Amygdala (tissue), 56 donors: ENCODE results near the gene FRAS1.
"Not testable (repeated sequence)": the region's sequence is repeated elsewhere in the genome, so short reads cannot be mapped to it uniquely, and the experiment has no call there.

ENCODE experiments used
- DNase-seq, 56 donors: peaks; one replicate each; lab custom pipeline; 2025; lab: John Stamatoyannopoulos, UW

The FRAS1 gene

DNA sequence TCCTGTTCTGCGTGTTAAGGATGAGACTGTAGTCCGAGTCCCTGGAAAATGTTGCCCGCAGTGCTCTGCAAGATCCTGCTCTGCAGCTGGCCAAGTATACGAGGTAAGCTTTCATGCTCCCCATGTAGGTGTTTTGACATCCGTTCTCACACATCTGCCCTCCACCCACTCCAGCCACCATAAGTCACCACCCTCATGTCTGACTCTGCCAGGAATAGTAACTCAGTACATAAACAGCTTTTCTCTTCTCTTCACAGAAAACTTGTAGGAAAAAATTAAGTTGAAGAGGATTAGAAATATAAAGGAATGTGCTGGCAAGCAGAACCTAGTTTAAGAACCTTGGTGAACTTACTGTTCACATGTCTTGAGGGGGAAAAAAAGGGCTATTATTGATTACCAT lies 207.9 kb downstream of the FRAS1 start:
- no peak for DNase-seq

DNA sequence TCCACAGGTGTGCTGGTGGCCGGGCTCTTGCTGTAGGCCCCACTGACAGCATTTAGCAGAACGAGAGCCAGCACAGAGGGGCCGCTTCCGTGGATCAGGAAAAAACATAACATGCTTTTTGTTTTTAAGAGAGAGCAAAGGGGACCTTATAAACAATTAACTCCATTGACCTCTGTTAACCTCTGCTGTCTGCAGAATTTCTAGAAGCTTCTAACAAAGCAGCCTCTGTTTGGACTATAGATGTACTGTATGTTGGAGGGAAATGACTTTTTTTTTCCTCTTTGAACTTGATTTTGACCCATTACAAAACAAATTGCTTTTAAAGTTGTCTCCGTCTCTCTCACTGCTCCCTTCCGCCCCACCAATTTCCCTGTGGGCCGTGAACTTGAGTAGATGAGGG lies 210.7 kb downstream of the FRAS1 start:
- DNase-seq, result no peak

DNA sequence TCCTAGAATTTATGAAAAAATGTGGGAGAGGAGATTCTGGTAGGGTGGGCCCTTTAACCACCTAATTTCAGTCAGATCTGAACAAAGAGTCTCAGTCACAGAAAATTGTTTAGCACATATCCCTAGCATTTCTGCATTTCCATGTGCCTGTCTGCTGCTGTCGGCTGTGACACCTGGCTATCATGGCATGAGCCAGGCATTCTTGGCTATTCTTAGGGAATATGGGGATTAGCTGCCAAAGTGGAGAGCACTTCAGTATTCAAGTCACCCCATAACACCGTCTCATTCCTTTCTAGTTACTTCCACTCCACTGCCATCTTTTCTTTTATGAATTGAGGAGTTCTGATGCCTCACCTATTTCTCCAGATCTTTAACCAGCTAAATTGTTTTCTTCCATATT lies 211.5 kb downstream of the FRAS1 start:
- no peak for DNase-seq

DNA sequence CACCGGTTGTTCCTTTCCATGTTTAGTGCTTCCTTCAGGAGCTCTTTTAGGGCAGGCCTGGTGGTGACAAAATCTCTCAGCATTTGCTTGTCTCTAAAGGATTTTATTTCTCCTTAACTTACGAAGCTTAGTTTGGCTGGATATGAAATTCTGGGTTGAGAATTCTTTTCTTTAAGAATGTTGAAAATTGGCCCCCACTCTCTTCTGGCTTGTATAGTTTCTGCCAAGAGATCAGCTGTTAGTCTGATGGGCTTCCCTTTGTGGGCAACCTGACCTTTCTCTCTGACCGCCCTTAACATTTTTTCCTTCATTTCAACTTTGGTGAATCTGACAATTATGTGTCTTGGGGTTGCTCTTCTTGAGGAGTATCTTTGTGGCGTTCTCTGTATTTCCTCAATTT lies 218.3 kb downstream of the FRAS1 start:
- DNase-seq, result not testable (repeated sequence)

- no peak for DNase-seq
Observed at GRCh38 chr4:78286281-78286680, 229.2 kb downstream of the FRAS1 start.

GRCh38 chr4:78288327-78288726 lies 231.2 kb downstream of the FRAS1 start:
- DNase-seq, result no peak

DNA sequence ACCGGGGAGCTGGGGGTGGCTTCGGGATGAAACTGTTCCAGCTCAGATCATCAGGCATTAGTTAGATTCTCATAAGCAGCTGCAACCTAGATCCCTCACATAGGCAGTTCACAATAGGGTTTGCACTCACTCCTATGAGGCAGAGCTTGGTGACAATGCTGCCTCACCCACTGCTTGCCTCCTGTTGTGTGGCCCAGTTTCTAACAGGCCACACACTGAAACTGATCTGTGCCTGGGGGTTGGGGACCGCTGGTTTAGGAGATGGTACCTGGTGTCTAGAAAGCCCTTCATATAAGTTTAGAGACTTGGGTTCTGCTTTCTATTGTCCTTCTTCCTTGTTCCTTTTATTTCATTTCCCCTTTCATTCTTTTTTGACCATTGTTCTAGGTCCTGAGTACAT lies 234.2 kb downstream of the FRAS1 start:
- DNase-seq, result no peak

- DNase-seq, result no peak
Observed at GRCh38 chr4:78292341-78292740, 235.2 kb downstream of the FRAS1 start.

GRCh38 chr4:78292856-78293255 lies 235.7 kb downstream of the FRAS1 start:
- DNase-seq, result no peak

- no peak for DNase-seq
Observed at GRCh38 chr4:78293348-78293747, 236.2 kb downstream of the FRAS1 start.

DNA sequence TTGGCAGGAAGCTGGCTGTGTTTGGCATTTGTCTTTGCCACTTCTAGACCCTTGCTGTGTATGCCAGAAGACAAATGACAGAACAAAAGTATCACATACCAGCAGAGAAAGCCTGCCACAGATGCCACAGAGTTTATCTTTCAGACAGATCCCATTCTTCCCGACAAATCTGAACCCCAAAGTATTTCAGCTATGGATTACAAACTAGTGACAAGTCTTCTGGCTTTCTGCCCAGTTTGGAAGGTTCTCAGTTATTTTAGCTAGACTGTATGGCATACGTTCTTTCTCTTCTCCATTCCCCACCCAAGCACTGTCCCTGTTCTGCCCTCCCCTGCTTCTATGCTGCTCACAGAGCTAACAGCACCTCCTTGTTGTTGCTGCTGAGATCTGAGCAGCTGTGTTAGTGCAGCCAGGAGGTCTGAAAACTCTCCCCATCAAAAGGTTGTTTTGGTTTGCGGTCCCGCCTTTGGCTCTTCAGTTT lies 236.7 kb downstream of the FRAS1 start:
- DNase-seq, result no peak

- DNase-seq, result no peak
Observed at GRCh38 chr4:78296261-78296660, 239.1 kb downstream of the FRAS1 start.

DNA sequence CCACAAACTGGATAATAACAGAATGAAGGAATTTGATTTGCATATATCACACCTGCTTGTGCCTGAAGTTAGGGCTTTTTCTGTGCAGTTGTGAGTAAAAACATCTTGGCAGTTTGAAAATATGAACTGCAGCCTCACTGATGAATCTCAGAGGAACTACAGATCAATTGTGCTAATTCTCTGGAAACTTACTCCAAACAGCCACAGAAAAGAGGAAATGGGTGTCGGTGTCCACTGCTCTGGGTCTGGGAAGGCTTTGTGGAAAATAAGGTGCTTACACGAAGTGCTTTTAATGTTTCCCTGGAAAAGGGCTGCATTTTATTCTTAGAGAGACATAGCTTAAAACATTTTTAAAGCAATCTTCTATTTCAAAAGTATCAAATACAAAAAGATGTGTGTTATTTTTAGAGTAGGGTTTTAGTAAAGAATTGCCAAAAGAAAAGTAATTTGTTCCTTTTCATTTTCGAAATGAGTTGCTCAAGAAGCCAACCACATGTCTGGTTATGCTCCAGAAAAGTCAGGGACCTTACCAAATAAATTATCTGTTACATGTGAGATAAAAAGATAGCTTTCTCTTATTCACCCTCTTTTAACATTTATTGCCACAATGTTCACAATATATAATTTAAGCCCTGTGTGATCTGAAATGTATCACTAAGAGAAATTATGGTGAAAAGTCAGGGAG lies 240.1 kb downstream of the FRAS1 start:
- no peak for DNase-seq

DNA sequence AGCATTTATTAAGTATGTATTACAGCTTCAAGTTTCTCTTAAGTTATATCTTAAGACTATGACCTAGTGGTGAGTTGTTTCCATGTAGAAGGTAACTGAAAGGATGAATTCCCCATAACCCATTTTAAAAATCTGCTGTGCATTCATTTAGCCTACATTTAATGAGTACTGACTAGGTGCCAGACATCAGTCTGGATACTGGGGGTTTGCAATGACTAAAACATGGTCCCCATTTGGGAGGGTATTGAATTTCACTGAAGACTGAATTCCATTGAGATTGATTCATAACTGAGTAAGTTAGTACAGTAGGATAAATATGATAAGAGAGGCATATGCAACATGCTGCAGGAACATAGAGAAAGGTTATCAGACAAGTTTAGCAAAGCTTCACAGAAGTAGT lies 241.5 kb downstream of the FRAS1 start:
- no peak for DNase-seq

DNA sequence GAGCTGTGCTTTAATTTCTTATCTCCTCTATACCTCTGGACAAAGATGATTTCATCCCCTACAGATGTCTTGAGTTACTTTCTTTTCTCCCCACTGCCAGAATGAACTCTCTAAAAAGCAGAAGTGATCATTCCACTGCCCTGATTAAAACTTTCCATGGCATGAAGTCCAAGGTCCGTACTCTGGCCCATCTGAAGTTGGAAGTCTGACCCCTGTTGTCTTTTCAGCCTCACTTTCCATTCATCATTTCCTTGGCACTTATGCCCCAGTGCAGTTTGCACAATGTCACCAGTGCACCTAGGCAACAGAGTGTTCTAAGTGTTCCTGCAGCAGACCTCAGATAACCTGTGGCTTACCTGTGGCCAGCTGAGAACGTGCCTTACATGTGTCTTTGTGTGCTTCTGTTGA lies 242.4 kb downstream of the FRAS1 start:
- no peak for DNase-seq

DNA sequence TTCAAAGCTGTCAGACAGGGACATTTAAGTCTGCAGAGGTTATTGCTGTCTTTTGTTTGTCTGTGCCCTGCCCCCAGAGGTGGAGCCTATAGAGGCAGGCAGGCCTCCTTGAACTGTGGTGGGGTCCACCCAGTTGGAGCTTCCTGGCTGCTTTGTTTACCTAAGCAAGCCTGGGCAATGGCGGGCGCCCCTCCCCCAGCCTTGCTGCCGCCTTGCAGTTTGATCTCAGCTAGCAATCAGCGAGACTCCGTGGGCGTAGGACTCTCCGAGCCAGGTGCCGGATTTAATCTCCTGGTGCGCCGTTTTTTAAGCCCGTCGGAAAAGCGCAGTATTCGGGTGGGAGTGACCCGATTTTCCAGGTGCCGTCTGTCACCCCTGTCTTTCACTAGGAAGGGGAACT lies 250.1 kb downstream of the FRAS1 start:
- DNase-seq, result not testable (repeated sequence)

- no peak for DNase-seq
Observed at GRCh38 chr4:78308517-78308916, 251.4 kb downstream of the FRAS1 start.

GRCh38 chr4:78309352-78309751 lies 252.2 kb downstream of the FRAS1 start:
- no peak for DNase-seq

DNA sequence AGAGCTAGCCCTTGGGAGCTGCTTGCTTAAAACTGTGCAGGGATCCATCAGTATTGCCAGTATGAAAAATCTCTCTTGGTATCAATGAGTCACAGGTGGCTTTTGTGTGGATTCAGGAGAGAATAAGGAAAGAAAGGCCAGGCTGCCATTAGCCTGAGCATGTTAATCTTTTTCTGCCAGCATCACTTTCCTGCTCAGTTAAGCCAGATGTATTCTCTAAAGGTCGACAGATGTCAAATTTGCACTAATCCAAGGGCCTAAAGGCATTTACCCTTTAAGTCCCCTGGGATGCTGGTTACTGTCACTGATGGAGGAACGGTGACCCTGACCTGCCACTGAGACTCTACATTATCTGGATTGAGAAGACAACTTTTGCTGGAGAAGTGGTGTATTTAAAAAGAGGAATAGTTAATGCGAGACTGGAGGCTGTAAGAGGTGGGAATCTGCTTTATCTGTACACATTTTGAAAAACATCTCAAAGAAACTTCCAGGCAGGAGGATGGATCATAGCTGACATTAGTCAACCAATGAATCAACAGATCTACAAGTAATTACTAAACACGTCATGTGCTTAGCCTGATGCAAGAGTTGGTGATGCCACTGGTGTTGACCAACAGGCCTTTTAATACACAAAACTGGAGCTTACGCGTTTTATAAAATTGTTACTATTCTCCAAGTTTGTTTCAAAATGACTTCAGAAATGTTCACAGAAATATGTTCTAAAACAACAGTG lies 253.1 kb downstream of the FRAS1 start:
- no peak for DNase-seq

DNA sequence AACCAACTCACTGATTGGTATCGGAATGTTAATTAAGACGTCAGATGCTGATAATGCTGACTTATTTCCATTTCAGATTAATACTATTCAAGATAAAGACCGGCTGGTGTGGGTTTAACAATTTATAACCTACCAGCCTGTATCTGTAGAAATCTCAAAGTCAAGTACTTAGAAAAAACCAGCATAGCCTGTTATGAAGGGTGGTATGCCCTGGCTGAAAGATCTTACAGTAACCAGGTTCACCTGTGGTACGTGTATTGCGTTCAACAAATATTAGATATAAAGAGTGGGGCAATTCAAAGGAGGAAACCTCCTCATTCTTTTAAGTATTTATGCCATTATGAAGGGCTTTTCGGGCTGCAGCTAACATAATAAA lies 253.6 kb downstream of the FRAS1 start:
- DNase-seq, result no peak

- no peak for DNase-seq
Observed at GRCh38 chr4:78311306-78311705, 254.2 kb downstream of the FRAS1 start.
